IMR-90 (cell line): ENCODE data around the gene ACBD7. TPM values are rescaled to one million over a fixed set of nuclear protein-coding genes. Genes with fewer than 3 reads are reported as not detected.

Experiments
- ATAC-seq: fragments of 200-7000 bp; cut with Tn5 transposase; 2 replicates; pipeline ENCODE4 v1.9.1; 2020; ENCODE audit warnings: low read depth, mild to moderate bottlenecking, moderate library complexity
- BruUV-seq: library from RNA; stranded (reverse); fragments of 400-500 nt; replicated peaks from 2 replicates; lab custom pipeline; 2021; lab: Mats Ljungman, UMichigan
- CTCF ChIA-PET: fragments of 300-600 bp; formaldehyde crosslinking; extraction: SDS; loops from one replicate; lab custom pipeline; 2021; ENCODE audit warnings: antibody characterized with exemption; lab: Yijun Ruan, JAX
- POLR2A ChIA-PET: fragments of 300-600 bp; sonication (Branson Sonifier 250); formaldehyde crosslinking; loops from one replicate; lab custom pipeline; 2022; ENCODE audit warnings: antibody characterized with exemption; ENCODE audit not compliant: unreplicated experiment; lab: Charles Lee
- DNase-seq: peaks from one replicate; pipeline ENCODE4 v3.0.0; 2013
- H2AFZ ChIP-seq: replicated peaks from 2 replicates; pipeline ENCODE3; 2013; ENCODE audit warnings: low read length, mild to moderate bottlenecking; ENCODE audit not compliant: poor library complexity
- H2AK5ac ChIP-seq: 2 replicates; pipeline ENCODE4 v1.6.1; 2013; ENCODE audit warnings: low read depth, low read length, inconsistent platforms
- H2AK9ac ChIP-seq: replicated peaks from 2 replicates; pipeline ENCODE3; 2013; ENCODE audit warnings: mild to moderate bottlenecking, low read depth, low read length, moderate library complexity; ENCODE audit not compliant: poor library complexity
- H2BK120ac ChIP-seq: 2 replicates; pipeline ENCODE4 v1.6.1; 2013; ENCODE audit warnings: low read depth, low read length, inconsistent platforms
- H2BK15ac ChIP-seq: 3 replicates; pipeline ENCODE4 v1.6.1; 2013; ENCODE audit warnings: low read depth, low read length, inconsistent platforms
- H2BK20ac ChIP-seq: 2 replicates; pipeline ENCODE4 v1.6.1; 2013; ENCODE audit warnings: low read depth, mild to moderate bottlenecking, inconsistent platforms, low read length, moderate library complexity
- H2BK5ac ChIP-seq: 2 replicates; pipeline ENCODE4 v1.6.1; 2013; ENCODE audit warnings: mild to moderate bottlenecking, low read depth, low read length, inconsistent platforms; ENCODE audit not compliant: poor library complexity, severe bottlenecking
- H3K14ac ChIP-seq: replicated peaks from 2 replicates; pipeline ENCODE4 v1.6.1; 2013; ENCODE audit warnings: low read depth, low read length, inconsistent platforms
- H3K18ac ChIP-seq: 2 replicates; pipeline ENCODE4 v1.6.1; 2013; ENCODE audit warnings: low read depth, low read length, control low read depth
- H3K23ac ChIP-seq: 2 replicates; pipeline ENCODE4 v1.6.1; 2013; ENCODE audit warnings: low read depth, low read length, inconsistent platforms
- H3K27ac ChIP-seq: 2 replicates; pipeline ENCODE4 v1.5.1; 2013; ENCODE audit warnings: mild to moderate bottlenecking, control low read depth, low read length; ENCODE audit not compliant: insufficient read depth
- H3K27me3 ChIP-seq: 2 replicates; pipeline ENCODE4 v1.6.1; 2013; ENCODE audit warnings: low read length; ENCODE audit not compliant: control insufficient read depth, insufficient read depth
- H3K36me3 ChIP-seq: 2 replicates; pipeline ENCODE4 v1.6.1; 2013; ENCODE audit warnings: low read length, mixed read lengths; ENCODE audit not compliant: control insufficient read depth, insufficient read depth
- H3K4ac ChIP-seq: 2 replicates; pipeline ENCODE4 v1.6.1; 2013; ENCODE audit warnings: low read depth, low read length, inconsistent platforms
- H3K4me1 ChIP-seq: 2 replicates; pipeline ENCODE4 v1.6.1; 2013; ENCODE audit warnings: low read length, mixed read lengths; ENCODE audit not compliant: control insufficient read depth, insufficient read depth
- H3K4me2 ChIP-seq: 2 replicates; pipeline ENCODE4 v1.6.1; 2013; ENCODE audit warnings: low read depth, mild to moderate bottlenecking, control low read depth, low read length, moderate library complexity
- H3K4me3 ChIP-seq: 2 replicates; pipeline ENCODE4 v1.5.1; 2013; ENCODE audit warnings: low read depth, mild to moderate bottlenecking, control low read depth, low read length, moderate library complexity; ENCODE audit not compliant: insufficient read depth
- H3K56ac ChIP-seq: 2 replicates; pipeline ENCODE4 v1.6.1; 2013; ENCODE audit warnings: low read length, inconsistent platforms; ENCODE audit not compliant: insufficient read depth; ENCODE audit errors: extremely low read depth
- H3K79me1 ChIP-seq, 2 experiments: 2 replicates each; pipeline ENCODE4 v1.6.1; 2013; ENCODE audit warnings: low read length in 2 of 2, inconsistent platforms in 1 of 2, low read depth in 1 of 2
- H3K9ac ChIP-seq: 2 replicates; pipeline ENCODE4 v1.6.1; 2013; ENCODE audit warnings: low read depth, low read length, control low read depth
- H3K9me1 ChIP-seq: 2 replicates; pipeline ENCODE4 v1.6.1; 2013; ENCODE audit warnings: low read length, inconsistent platforms; ENCODE audit not compliant: insufficient read depth
- H3K9me3 ChIP-seq: 2 replicates; pipeline ENCODE4 v1.6.1; 2013; ENCODE audit warnings: low read length; ENCODE audit not compliant: control insufficient read depth, insufficient read depth
- H4K20me1 ChIP-seq: 2 replicates; pipeline ENCODE4 v1.6.1; 2013; ENCODE audit warnings: low read length, inconsistent platforms; ENCODE audit not compliant: insufficient read depth
- H4K5ac ChIP-seq: 2 replicates; pipeline ENCODE4 v1.6.1; 2013; ENCODE audit warnings: mild to moderate bottlenecking, low read depth, low read length, control low read depth
- H4K8ac ChIP-seq, 2 experiments: 2 replicates each; pipeline ENCODE4 v1.6.1; 2013; ENCODE audit warnings: low read depth in 2 of 2, low read length in 2 of 2, control low read depth in 1 of 2, inconsistent platforms in 1 of 2
- H4K91ac ChIP-seq: 2 replicates; pipeline ENCODE4 v1.6.1; 2013; ENCODE audit warnings: low read depth, low read length, inconsistent platforms; ENCODE audit not compliant: insufficient read depth
- BHLHE40 ChIP-seq: fragments of 150-350 bp; IDR thresholded peaks from 2 replicates; pipeline ENCODE4 v1.6.1; 2016; ENCODE audit warnings: mild to moderate bottlenecking, low read depth, low read length
- FOS ChIP-seq: fragments of 150-350 bp; IDR thresholded peaks from 2 replicates; pipeline ENCODE4 v1.6.1; 2016; ENCODE audit warnings: low read depth, low read length
- MAFK ChIP-seq: IDR thresholded peaks from 2 replicates; pipeline ENCODE4 v1.6.1; 2012; ENCODE audit warnings: low read depth, low read length, improper control_type of control experiment
- MAZ ChIP-seq: IDR thresholded peaks from 2 replicates; pipeline ENCODE4 v1.6.1; 2012; ENCODE audit warnings: low read depth, mild to moderate bottlenecking, low read length, improper control_type of control experiment, moderate library complexity, borderline replicate concordance
- NFE2L2 ChIP-seq: fragments of 150-350 bp; IDR thresholded peaks from 2 replicates; pipeline ENCODE4 v1.6.1; 2016; ENCODE audit warnings: low read depth, mild to moderate bottlenecking, low read length
- POLR2A ChIP-seq: IDR thresholded peaks from 2 replicates; pipeline ENCODE4 v1.6.1; 2012; ENCODE audit warnings: mild to moderate bottlenecking, low read depth, low read length
- RAD21 ChIP-seq: IDR thresholded peaks from 2 replicates; pipeline ENCODE4 v1.6.1; 2012; ENCODE audit warnings: low read length, improper control_type of control experiment
- RCOR1 ChIP-seq: IDR thresholded peaks from 2 replicates; pipeline ENCODE4 v1.6.1; 2012; ENCODE audit warnings: mild to moderate bottlenecking, low read length, improper control_type of control experiment; ENCODE audit not compliant: insufficient replicate concordance
- RFX5 ChIP-seq: IDR thresholded peaks from 2 replicates; pipeline ENCODE4 v1.8.0; 2012; ENCODE audit warnings: low read depth, mild to moderate bottlenecking, low read length, moderate library complexity
- SMC3 ChIP-seq: fragments of 150-350 bp; IDR thresholded peaks from 2 replicates; pipeline ENCODE4 v1.6.1; 2016; ENCODE audit warnings: low read depth, mild to moderate bottlenecking, antibody characterized with exemption, low read length, moderate library complexity
- WGBS, 2 experiments: methylation state at CpG; one replicate each; pipeline versions ENCODE4 v1.1.5 to v1.1.7; 2013; ENCODE audit warnings: missing lambda C conversion rate in 2 of 2; ENCODE audit not compliant: insufficient read length in 1 of 2; ENCODE audit errors: extremely low coverage in 2 of 2; 5-methylcytosine and 5-hydroxymethylcytosine counted together
- dilution Hi-C: fragments of 300-500 bp; cut with HindIII; formaldehyde crosslinking; loops from one replicate; pipeline ENCODE4 v1.14.3; 2018; ENCODE audit warnings: low sequenced_read_pairs; ENCODE audit not compliant: unreplicated experiment
- in situ Hi-C: fragments of 300-500 bp; cut with MboI; formaldehyde crosslinking; loops from 3 replicates; pipeline ENCODE4 v1.14.3; 2019; ENCODE audit warnings: low sequenced_read_pairs, inconsistent platforms, mixed read lengths
- intact Hi-C: fragments of 100-400 bp; cut with micrococcal nuclease; formaldehyde crosslinking; loops from 2 replicates; pipeline ENCODE4 v1.10.0; 2022
- polyA plus RNA-seq, 3 experiments: library from polyadenylated mRNA; depleted of rRNA; stranded (reverse); fragments of >200 nt; gene quantifications; 2 replicates each; pipeline ENCODE4 v1.2.3, GENCODE V29; 2012; ENCODE audit warnings: low replicate concordance in 1 of 3
- total RNA-seq: library from RNA; depleted of rRNA; stranded (reverse); fragments of >200 nt; gene quantifications from 2 replicates; pipeline ENCODE4 v1.2.3, GENCODE V29; 2012
- TF ChIP-seq, protein P1 (sequence below): conservative IDR thresholded peaks from 2 replicates; pipeline ENCODE4 v1.5.1; 2012; ENCODE audit warnings: mild to moderate bottlenecking, low read depth, low read length, improper control_type of control experiment
- TF ChIP-seq, protein P2 (sequence below): fragments of 150-350 bp; IDR thresholded peaks from 2 replicates; pipeline ENCODE4 v1.6.1; 2017; ENCODE audit warnings: mild to moderate bottlenecking, antibody characterized with exemption, low read length, low read depth

The ACBD7 gene
- total and polyA plus RNA-seq, 2 of the 4 experiments (the other 2 are of a cell fraction) = 0.29 to 0.54 TPM

DNA sequence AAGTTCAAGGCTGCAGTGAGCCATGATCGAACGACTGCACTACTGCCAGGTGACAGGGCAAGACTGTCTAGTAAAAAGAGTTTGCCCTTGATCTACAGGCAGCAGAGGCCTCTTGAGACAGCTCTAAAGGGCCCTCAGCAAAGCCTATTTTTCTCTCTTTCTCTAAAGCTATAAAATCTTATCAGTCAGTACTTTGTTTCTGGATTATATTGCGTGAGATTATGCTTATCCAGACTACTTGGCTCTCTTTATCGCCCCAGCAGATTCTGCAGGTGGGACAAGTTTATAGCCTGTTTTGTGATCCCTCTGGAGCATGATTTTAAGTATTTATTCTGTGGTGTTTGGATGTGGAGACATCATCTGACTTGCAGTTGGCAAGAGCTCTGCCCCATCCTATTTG, 11.3 kb upstream of the ACBD7 start:
- Histone ChIP-seq H3K9me1 (peaks cover 4% of the 10 kb centered on the region; the same call in 1 of the 2 replicates), H2AK5ac (no peak overlapping the region), H4K8ac (no peak overlapping the region), H2BK5ac (no peak overlapping the region), H2AFZ (no peak overlapping the region), H3K14ac (no peak overlapping the region), H3K4me1 (no peaks in the 10 kb centered on the region; the same call in 1 of the 2 replicates), H2AK9ac (no peak overlapping the region), H3K9me3 (no peaks in the 10 kb centered on the region), H4K20me1 (no peaks in the 10 kb centered on the region; the same call in 1 of the 2 replicates), H3K79me1 (peaks cover 27 to 48% of the 10 kb centered on the region in 2 experiments), H2BK120ac (no peak overlapping the region), H3K56ac (no peak overlapping the region), H3K9ac (no peak overlapping the region), H3K27ac (no peak overlapping the region), H3K4ac (no peak overlapping the region), H4K91ac (no peak overlapping the region), H2BK20ac (no peak overlapping the region), H3K27me3 (no peaks in the 10 kb centered on the region), H3K4me3 (no peak overlapping the region), H3K18ac (no peak overlapping the region), H4K5ac (no peak overlapping the region), H3K36me3 (peaks cover 14% of the 10 kb centered on the region), H3K23ac (no peak overlapping the region), H3K4me2 (no peak overlapping the region), H2BK15ac (no peak overlapping the region)
- WGBS, 2 experiments = 100% methylated on average over 2 of the region's 4 CpGs; no CpG with 5 or more reads in 1 of the 2 experiments
- intact Hi-C loops (loop anchor here (10.0 kb wide), 3 partner anchors 225 to 585 kb away; partner anchors contain the start of genes CDNF, HSPA14, MSANTD7 and SUV39H2), in situ Hi-C loops (loop anchor here (25.0 kb wide), 1 partner anchor 588 kb away; no protein-coding TSS in a partner anchor), dilution Hi-C loops (no loop called here)
- no peak for ATAC-seq
- BruUV-seq = no TSS peak
- ChIA-PET CTCF (interaction anchor here (1.1 kb wide), 1 partner anchor 150 kb away, joined by 3 read pairs; no protein-coding TSS in a partner anchor), POLR2A (no interaction called here)
- DNase-seq = no peak
- TF ChIP-seq RCOR1 (no peak), BHLHE40 (no peak), SMC3 (no peak), RAD21 (no peak), RFX5 (no peak), MAZ (no peak), POLR2A (no peak), MAFK (no peak), FOS (no peak), NFE2L2 (no peak)
- TF ChIP-seq, protein P1, sequence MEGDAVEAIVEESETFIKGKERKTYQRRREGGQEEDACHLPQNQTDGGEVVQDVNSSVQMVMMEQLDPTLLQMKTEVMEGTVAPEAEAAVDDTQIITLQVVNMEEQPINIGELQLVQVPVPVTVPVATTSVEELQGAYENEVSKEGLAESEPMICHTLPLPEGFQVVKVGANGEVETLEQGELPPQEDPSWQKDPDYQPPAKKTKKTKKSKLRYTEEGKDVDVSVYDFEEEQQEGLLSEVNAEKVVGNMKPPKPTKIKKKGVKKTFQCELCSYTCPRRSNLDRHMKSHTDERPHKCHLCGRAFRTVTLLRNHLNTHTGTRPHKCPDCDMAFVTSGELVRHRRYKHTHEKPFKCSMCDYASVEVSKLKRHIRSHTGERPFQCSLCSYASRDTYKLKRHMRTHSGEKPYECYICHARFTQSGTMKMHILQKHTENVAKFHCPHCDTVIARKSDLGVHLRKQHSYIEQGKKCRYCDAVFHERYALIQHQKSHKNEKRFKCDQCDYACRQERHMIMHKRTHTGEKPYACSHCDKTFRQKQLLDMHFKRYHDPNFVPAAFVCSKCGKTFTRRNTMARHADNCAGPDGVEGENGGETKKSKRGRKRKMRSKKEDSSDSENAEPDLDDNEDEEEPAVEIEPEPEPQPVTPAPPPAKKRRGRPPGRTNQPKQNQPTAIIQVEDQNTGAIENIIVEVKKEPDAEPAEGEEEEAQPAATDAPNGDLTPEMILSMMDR = no peak
- TF ChIP-seq, protein P2, sequence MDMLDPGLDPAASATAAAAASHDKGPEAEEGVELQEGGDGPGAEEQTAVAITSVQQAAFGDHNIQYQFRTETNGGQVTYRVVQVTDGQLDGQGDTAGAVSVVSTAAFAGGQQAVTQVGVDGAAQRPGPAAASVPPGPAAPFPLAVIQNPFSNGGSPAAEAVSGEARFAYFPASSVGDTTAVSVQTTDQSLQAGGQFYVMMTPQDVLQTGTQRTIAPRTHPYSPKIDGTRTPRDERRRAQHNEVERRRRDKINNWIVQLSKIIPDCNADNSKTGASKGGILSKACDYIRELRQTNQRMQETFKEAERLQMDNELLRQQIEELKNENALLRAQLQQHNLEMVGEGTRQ = no peak
